IPS-18c (cell line): ENCODE data around the gene CA7.

Experiments
- H3K4me3 ChIP-seq: 2 replicates; pipeline ENCODE4 v1.7.0; 2013; ENCODE audit warnings: low read depth, mild to moderate bottlenecking, low read length, moderate library complexity; ENCODE audit not compliant: insufficient read depth
- H3K9me3 ChIP-seq: one replicate; pipeline ENCODE4 v1.6.1; 2013; ENCODE audit warnings: mild to moderate bottlenecking, low read length, moderate library complexity; ENCODE audit not compliant: control insufficient read depth, insufficient read depth

Gene CA7

DNA sequence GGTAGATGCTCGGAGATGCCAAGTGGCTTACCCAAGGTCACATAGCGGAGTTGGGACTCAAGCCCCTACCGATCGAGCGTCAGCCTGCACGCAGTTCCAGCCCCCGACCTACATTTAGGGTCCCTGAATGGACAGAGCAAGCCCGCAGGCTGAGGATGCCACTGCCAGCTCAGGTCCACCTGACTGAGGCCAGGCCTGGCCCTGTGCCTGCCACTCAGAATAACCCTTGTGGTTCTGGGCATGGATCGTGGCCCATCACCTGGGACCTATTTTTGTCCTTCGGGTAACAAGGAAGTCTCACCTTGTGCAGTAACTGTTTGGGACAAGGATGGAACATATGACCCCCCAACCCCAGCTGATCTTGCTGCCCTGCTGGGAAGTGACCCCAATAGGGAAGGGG, 57.4 kb downstream of the CA7 start:
- Histone ChIP-seq H3K4me3 (no peak overlapping the region), H3K9me3 (no peaks in the 10 kb centered on the region)

DNA sequence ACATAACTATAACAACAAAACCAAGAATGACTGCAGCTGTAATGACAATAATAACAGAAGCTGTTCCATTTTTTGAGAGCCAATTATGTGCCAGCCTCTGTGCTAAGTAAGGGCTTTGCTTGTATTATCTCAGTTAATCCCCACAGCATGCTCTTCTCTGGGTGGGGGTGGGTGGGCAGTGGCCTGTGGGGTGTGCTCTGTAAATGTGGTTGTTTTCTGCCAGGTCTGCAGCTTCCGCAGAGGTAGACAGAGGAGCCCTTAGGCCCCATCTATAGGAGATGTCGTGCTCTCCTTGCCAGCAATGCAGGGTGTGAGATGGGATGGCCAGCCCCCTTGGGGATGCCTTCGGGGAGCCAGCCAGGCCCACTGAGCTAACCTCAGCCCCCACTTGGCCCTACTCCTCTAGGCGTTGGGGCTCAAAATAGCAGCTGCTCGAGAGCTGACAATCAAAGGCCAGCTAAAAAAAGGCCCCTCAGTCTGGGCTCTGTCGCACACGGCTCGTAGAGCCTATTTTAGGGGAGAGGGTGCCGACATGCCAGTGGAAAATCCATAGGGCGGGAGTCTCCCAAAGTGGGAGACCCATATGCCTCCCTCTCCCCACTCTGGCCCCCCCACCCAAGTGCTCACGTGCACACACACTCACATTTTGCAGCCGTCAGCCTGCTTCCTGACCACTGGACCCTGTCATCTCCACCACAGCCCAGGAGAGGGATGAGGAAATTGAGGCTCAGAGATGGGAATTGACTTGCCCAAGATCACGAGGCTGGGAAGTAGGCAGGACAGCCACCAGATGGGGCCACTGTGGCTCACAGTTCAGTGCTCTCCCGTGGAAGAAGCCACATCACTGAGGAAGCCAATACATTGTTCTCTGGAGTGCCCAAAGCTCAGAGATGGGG, 58.7 kb downstream of the CA7 start:
- Histone ChIP-seq H3K4me3 (no peak overlapping the region), H3K9me3 (no peaks in the 10 kb centered on the region)
